ENCODE data around the gene EYS. TPM values are rescaled to one million over a fixed set of nuclear protein-coding genes. Genes with fewer than 3 reads are reported as not detected.

The EYS gene
- total and polyA plus RNA-seq, 3 experiments from 2014 or later = not detected

GRCh38 chr6:63926258-63926780 lies 1780.7 kb downstream of the EYS start:
- ChIA-PET POLR2A (no interaction called here), CTCF (no interaction called here)
- Histone ChIP-seq H3K27me3 (ENCODE audit: insufficient read depth, low read length, poor library complexity, severe bottlenecking) (no peaks in the 10 kb centered on the region), H3K9me3 (ENCODE audit: low read length) (no peaks in the 10 kb centered on the region), H3K36me3 (ENCODE audit: insufficient read depth, low read length) (no peaks in the 10 kb centered on the region), H3K4me3 (ENCODE audit: low read length) (no peak overlapping the region), H3K4me1 (ENCODE audit: insufficient read depth, low read length) (no peaks in the 10 kb centered on the region), H3K27ac (ENCODE audit: low read depth, low read length) (no peak overlapping the region)
- Mint-ChIP-seq H3K27me3 (peaks cover 0 to 4% of the 10 kb centered on the region in 2 donors), H3K4me3 (no peak overlapping the region), H3K9me3 (peaks cover 0 to 3% (median 0%) of the 10 kb centered on the region in 5 donors), H3K36me3 (no peaks in the 10 kb centered on the region), H3K4me1 (no peaks in the 10 kb centered on the region), H3K27ac (no peak overlapping the region)
- DNase-seq = no peak

- CTCF ChIA-PET = no interaction called here
Observed at GRCh38 chr6:63923139-63923739, 1783.8 kb downstream of the EYS start.

GRCh38 chr6:63919556-63920110 lies 1787.4 kb downstream of the EYS start:
- peaks cover 0 to 6% of the 10 kb centered on the region in 2 donors for H3K27me3 Mint-ChIP-seq
- no peak overlapping the region for H3K27ac ChIP-seq (ENCODE audit: low read depth, low read length)
- H3K4me1 ChIP-seq (ENCODE audit: insufficient read depth, low read length) = no peaks in the 10 kb centered on the region
- no peaks in the 10 kb centered on the region for H3K27me3 ChIP-seq (ENCODE audit: insufficient read depth, low read length, poor library complexity, severe bottlenecking)
- ChIA-PET POLR2A (no interaction called here), CTCF (no interaction called here)
- DNase-seq = no peak
- H3K4me3 Mint-ChIP-seq = no peak overlapping the region
- no peak overlapping the region for H3K4me3 ChIP-seq (ENCODE audit: low read length)
- H3K9me3 Mint-ChIP-seq = peaks cover 0 to under 1% (median 0%) of the 10 kb centered on the region in 5 donors
- no peaks in the 10 kb centered on the region for H3K36me3 ChIP-seq (ENCODE audit: insufficient read depth, low read length)
- H3K36me3 Mint-ChIP-seq = no peaks in the 10 kb centered on the region
- no peak overlapping the region for H3K27ac Mint-ChIP-seq
- H3K4me1 Mint-ChIP-seq = no peaks in the 10 kb centered on the region
- H3K9me3 ChIP-seq (ENCODE audit: low read length) = no peaks in the 10 kb centered on the region

More at GRCh38 chr6:63923139-63923739, 1783.8 kb downstream of the EYS start:
- Histone ChIP-seq H3K4me1 (ENCODE audit: insufficient read depth, low read length) (no peaks in the 10 kb centered on the region), H3K36me3 (ENCODE audit: insufficient read depth, low read length) (no peaks in the 10 kb centered on the region), H3K4me3 (ENCODE audit: low read length) (no peak overlapping the region), H3K27ac (ENCODE audit: low read depth, low read length) (no peak overlapping the region), H3K27me3 (ENCODE audit: insufficient read depth, low read length, poor library complexity, severe bottlenecking) (no peaks in the 10 kb centered on the region), H3K9me3 (ENCODE audit: low read length) (no peaks in the 10 kb centered on the region)
- POLR2A ChIA-PET = no interaction called here
- peaks cover 0 to 6% of the 10 kb centered on the region in 2 donors for H3K27me3 Mint-ChIP-seq
- H3K4me1 Mint-ChIP-seq = no peaks in the 10 kb centered on the region
- peaks cover 0 to 3% (median 0%) of the 10 kb centered on the region in 5 donors for H3K9me3 Mint-ChIP-seq
- no peak overlapping the region for H3K4me3 Mint-ChIP-seq
- DNase-seq = peak in 1 of 5 donors; percentile 1
- no peaks in the 10 kb centered on the region for H3K36me3 Mint-ChIP-seq
- H3K27ac Mint-ChIP-seq = no peak overlapping the region

- no peak overlapping the region for H3K27ac ChIP-seq (ENCODE audit: low read depth, low read length)
- no peaks in the 10 kb centered on the region for H3K36me3 ChIP-seq (ENCODE audit: insufficient read depth, low read length)
- H3K4me1 Mint-ChIP-seq = no peaks in the 10 kb centered on the region
- peaks cover 0 to 2% (median 0%) of the 10 kb centered on the region in 5 donors for H3K9me3 Mint-ChIP-seq
- H3K4me3 ChIP-seq (ENCODE audit: low read length) = no peak overlapping the region
- CTCF ChIA-PET = no interaction called here
- no peaks in the 10 kb centered on the region for H3K36me3 Mint-ChIP-seq
- DNase-seq = no peak
- H3K27ac Mint-ChIP-seq = no peak overlapping the region
- H3K4me1 ChIP-seq (ENCODE audit: insufficient read depth, low read length) = no peaks in the 10 kb centered on the region
- POLR2A ChIA-PET = no interaction called here
- no peaks in the 10 kb centered on the region for H3K27me3 Mint-ChIP-seq
- H3K9me3 ChIP-seq (ENCODE audit: low read length) = no peaks in the 10 kb centered on the region
- no peaks in the 10 kb centered on the region for H3K27me3 ChIP-seq (ENCODE audit: insufficient read depth, low read length, poor library complexity, severe bottlenecking)
- no peak overlapping the region for H3K4me3 Mint-ChIP-seq
Observed at GRCh38 chr6:63912887-63913286, 1794.1 kb downstream of the EYS start.

GRCh38 chr6:63910863-63911551 lies 1796.0 kb downstream of the EYS start:
- no peaks in the 10 kb centered on the region for H3K4me1 ChIP-seq (ENCODE audit: insufficient read depth, low read length)
- peaks cover 0 to 2% (median 0%) of the 10 kb centered on the region in 5 donors for H3K9me3 Mint-ChIP-seq
- H3K4me1 Mint-ChIP-seq = no peaks in the 10 kb centered on the region
- ChIA-PET POLR2A (no interaction called here), CTCF (no interaction called here)
- no peak overlapping the region for H3K27ac ChIP-seq (ENCODE audit: low read depth, low read length)
- no peak overlapping the region for H3K4me3 ChIP-seq (ENCODE audit: low read length)
- H3K27me3 ChIP-seq (ENCODE audit: insufficient read depth, low read length, poor library complexity, severe bottlenecking) = no peaks in the 10 kb centered on the region
- H3K36me3 ChIP-seq (ENCODE audit: insufficient read depth, low read length) = no peaks in the 10 kb centered on the region
- no peaks in the 10 kb centered on the region for H3K36me3 Mint-ChIP-seq
- H3K27me3 Mint-ChIP-seq = no peaks in the 10 kb centered on the region
- H3K4me3 Mint-ChIP-seq = no peak overlapping the region
- no peak for DNase-seq
- H3K27ac Mint-ChIP-seq = no peak overlapping the region
- H3K9me3 ChIP-seq (ENCODE audit: low read length) = no peaks in the 10 kb centered on the region

GRCh38 chr6:63904650-63905248 lies 1802.3 kb downstream of the EYS start:
- no peak overlapping the region for H3K27ac ChIP-seq (ENCODE audit: low read depth, low read length)
- ChIA-PET CTCF (no interaction called here), POLR2A (no interaction called here)
- H3K9me3 Mint-ChIP-seq = no peaks in the 10 kb centered on the region
- no peak overlapping the region for H3K4me3 Mint-ChIP-seq
- no peak overlapping the region for H3K27ac Mint-ChIP-seq
- H3K4me1 Mint-ChIP-seq = no peaks in the 10 kb centered on the region
- H3K9me3 ChIP-seq (ENCODE audit: low read length) = no peaks in the 10 kb centered on the region
- DNase-seq = no peak
- no peak overlapping the region for H3K4me3 ChIP-seq (ENCODE audit: low read length)
- H3K36me3 ChIP-seq (ENCODE audit: insufficient read depth, low read length) = no peaks in the 10 kb centered on the region
- H3K36me3 Mint-ChIP-seq = no peaks in the 10 kb centered on the region
- H3K27me3 ChIP-seq (ENCODE audit: insufficient read depth, low read length, poor library complexity, severe bottlenecking) = no peaks in the 10 kb centered on the region
- no peaks in the 10 kb centered on the region for H3K27me3 Mint-ChIP-seq
- H3K4me1 ChIP-seq (ENCODE audit: insufficient read depth, low read length) = no peaks in the 10 kb centered on the region

- Histone ChIP-seq H3K4me3 (ENCODE audit: low read length) (no peak overlapping the region), H3K36me3 (ENCODE audit: insufficient read depth, low read length) (no peaks in the 10 kb centered on the region), H3K27ac (ENCODE audit: low read depth, low read length) (no peak overlapping the region), H3K27me3 (ENCODE audit: insufficient read depth, low read length, poor library complexity, severe bottlenecking) (no peaks in the 10 kb centered on the region), H3K4me1 (ENCODE audit: insufficient read depth, low read length) (no peaks in the 10 kb centered on the region), H3K9me3 (ENCODE audit: low read length) (no peaks in the 10 kb centered on the region)
- ChIA-PET CTCF (no interaction called here), POLR2A (no interaction called here)
- Mint-ChIP-seq H3K9me3 (no peaks in the 10 kb centered on the region), H3K4me1 (no peaks in the 10 kb centered on the region), H3K27me3 (peaks cover 0 to 1% of the 10 kb centered on the region in 2 donors), H3K36me3 (no peaks in the 10 kb centered on the region), H3K27ac (no peak overlapping the region), H3K4me3 (no peak overlapping the region)
- no peak for DNase-seq
Observed at GRCh38 chr6:63899550-63899949, 1807.5 kb downstream of the EYS start.

GRCh38 chr6:63897952-63898351 lies 1809.1 kb downstream of the EYS start:
- no peaks in the 10 kb centered on the region for H3K9me3 ChIP-seq (ENCODE audit: low read length)
- no peak for DNase-seq
- peaks cover 0 to 1% of the 10 kb centered on the region in 2 donors for H3K27me3 Mint-ChIP-seq
- H3K4me1 ChIP-seq (ENCODE audit: insufficient read depth, low read length) = no peaks in the 10 kb centered on the region
- H3K4me1 Mint-ChIP-seq = no peaks in the 10 kb centered on the region
- H3K27ac Mint-ChIP-seq = no peak overlapping the region
- H3K4me3 ChIP-seq (ENCODE audit: low read length) = no peak overlapping the region
- H3K36me3 Mint-ChIP-seq = no peaks in the 10 kb centered on the region
- H3K27ac ChIP-seq (ENCODE audit: low read depth, low read length) = no peak overlapping the region
- no peak overlapping the region for H3K4me3 Mint-ChIP-seq
- H3K9me3 Mint-ChIP-seq = peaks cover 0 to 4% (median 0%) of the 10 kb centered on the region in 5 donors
- H3K27me3 ChIP-seq (ENCODE audit: insufficient read depth, low read length, poor library complexity, severe bottlenecking) = no peaks in the 10 kb centered on the region
- CTCF ChIA-PET = no interaction called here
- no peaks in the 10 kb centered on the region for H3K36me3 ChIP-seq (ENCODE audit: insufficient read depth, low read length)
- POLR2A ChIA-PET = no interaction called here

Data from CD8-positive, alpha-beta memory T cell (primary cell).